GM21367 (cell line): ENCODE data around the gene TDRKH.
"Not testable (repeated sequence)": the region's sequence is repeated elsewhere in the genome, so short reads cannot be mapped to it uniquely, and the experiment has no call there.

Source experiments
- ATAC-seq: cut with Tn5 transposase; IDR thresholded peaks from one replicate; pipeline ENCODE4 v1.9.1; 2021; ENCODE audit not compliant: unreplicated experiment

Gene TDRKH

GRCh38 chr1:151803164-151803563 is 12.9 kb upstream of the TDRKH start:
- no peak for ATAC-seq

- no peak for ATAC-seq
These were observed 12.1 kb upstream of the TDRKH start for GRCh38 chr1:151802372-151802771.

GRCh38 chr1:151801846-151802245 is 11.5 kb upstream of the TDRKH start:
- ATAC-seq = no peak

GRCh38 chr1:151801310-151801820 is 11.1 kb upstream of the TDRKH start:
- no peak for ATAC-seq

GRCh38 chr1:151800830-151801229 is 10.5 kb upstream of the TDRKH start:
- no peak for ATAC-seq

- ATAC-seq = no peak
These were observed 9.1 kb upstream of the TDRKH start for GRCh38 chr1:151799179-151800022.

GRCh38 chr1:151798571-151798970 is 8.3 kb upstream of the TDRKH start:
- ATAC-seq = no peak

- no peak for ATAC-seq
These were observed 796 bp upstream of the TDRKH start for GRCh38 chr1:151790940-151791651.

- ATAC-seq = no peak
These were observed 2.6 kb downstream of the TDRKH start for GRCh38 chr1:151787689-151788088.

GRCh38 chr1:151783796-151784195 is 6.5 kb downstream of the TDRKH start:
- no peak for ATAC-seq

- no peak for ATAC-seq
These were observed 7.6 kb downstream of the TDRKH start for GRCh38 chr1:151782741-151783140.

- not testable (repeated sequence) for ATAC-seq
These were observed 8.3 kb downstream of the TDRKH start for GRCh38 chr1:151782026-151782425.

- not testable (repeated sequence) for ATAC-seq
These were observed 9.6 kb downstream of the TDRKH start for GRCh38 chr1:151780736-151781135.

GRCh38 chr1:151779852-151780251 is 10.4 kb downstream of the TDRKH start:
- no peak for ATAC-seq

- no peak for ATAC-seq
These were observed 13.0 kb downstream of the TDRKH start for GRCh38 chr1:151777317-151777716.

GRCh38 chr1:151776665-151777062 is 13.6 kb downstream of the TDRKH start:
- ATAC-seq = no peak

GRCh38 chr1:151775894-151776664 is 14.2 kb downstream of the TDRKH start:
- ATAC-seq = no peak

- no peak for ATAC-seq
These were observed 15.9 kb downstream of the TDRKH start for GRCh38 chr1:151774256-151774922.

- no peak for ATAC-seq
These were observed 16.6 kb downstream of the TDRKH start for GRCh38 chr1:151773702-151774101.

- ATAC-seq = not testable (repeated sequence)
These were observed 21.0 kb downstream of the TDRKH start for GRCh38 chr1:151769270-151769669.
